GM12878 (cell line): Measurements from ENCODE around the gene SLC25A45. TPM values are rescaled to one million over a fixed set of nuclear protein-coding genes. Genes with fewer than 3 reads are reported as not detected.

Source experiments
- ASH2L ChIP-seq: fragments of 300-600, 200-600 bp; sonication (generic); IDR thresholded peaks from 2 replicates; pipeline ENCODE4 v1.6.1; 2017; ENCODE audit warnings: low read depth, mild to moderate bottlenecking, borderline replicate concordance
- CBFB ChIP-seq: IDR thresholded peaks from 2 replicates; pipeline ENCODE4 v1.6.1; 2016; ENCODE audit warnings: antibody characterized with exemption, low read depth
- EZH2 ChIP-seq: IDR thresholded peaks from 2 replicates; pipeline ENCODE4 v1.6.1; 2012; ENCODE audit warnings: low read depth, mild to moderate bottlenecking, control low read depth, inconsistent platforms, low read length, borderline replicate concordance; ENCODE audit not compliant: control insufficient read depth
- MEF2B ChIP-seq: fragments of 450-650 bp; IDR thresholded peaks from 2 replicates; pipeline ENCODE4 v1.6.1; 2018; ENCODE audit warnings: mild to moderate bottlenecking, moderate library complexity; ENCODE audit not compliant: partially characterized antibody, poor library complexity, severe bottlenecking
- NFIC ChIP-seq: IDR thresholded peaks from 2 replicates; pipeline ENCODE4 v1.6.1; 2012; ENCODE audit warnings: low read depth, mild to moderate bottlenecking, inconsistent platforms, low read length, moderate library complexity
- NFXL1 ChIP-seq: fragments of 450-650 bp; IDR thresholded peaks from 2 replicates; pipeline ENCODE4 v1.6.1; 2017; ENCODE audit warnings: antibody characterized with exemption, mild to moderate bottlenecking, borderline replicate concordance
- PKNOX1 ChIP-seq: fragments of 450-650 bp; IDR thresholded peaks from 2 replicates; pipeline ENCODE4 v1.6.1; 2016; ENCODE audit warnings: mild to moderate bottlenecking
- RELA ChIP-seq: fragments of 450-650 bp; IDR thresholded peaks from 2 replicates; pipeline ENCODE4 v1.8.0; 2014; ENCODE audit warnings: borderline replicate concordance; ENCODE audit not compliant: partially characterized antibody
- RUNX3 ChIP-seq: IDR thresholded peaks from 2 replicates; pipeline ENCODE4 v1.6.1; 2012; ENCODE audit warnings: low read length, inconsistent platforms
- SIN3A ChIP-seq: IDR thresholded peaks from 2 replicates; pipeline ENCODE4 v1.6.1; 2012; ENCODE audit warnings: low read depth, low read length, improper control_type of control experiment
- SIX5 ChIP-seq: IDR thresholded peaks from 2 replicates; pipeline ENCODE4 v1.6.1; 2011; ENCODE audit warnings: mild to moderate bottlenecking, low read depth, low read length, moderate library complexity; ENCODE audit not compliant: severe bottlenecking
- SKIL ChIP-seq: fragments of 450-650 bp; IDR thresholded peaks from 2 replicates; pipeline ENCODE4 v1.6.1; 2017; ENCODE audit warnings: mild to moderate bottlenecking, low read depth, inconsistent platforms; ENCODE audit not compliant: poor library complexity, severe bottlenecking
- SMAD1 ChIP-seq: fragments of 450-650 bp; IDR thresholded peaks from 2 replicates; pipeline ENCODE4 v1.6.1; 2018; ENCODE audit warnings: mild to moderate bottlenecking, low read depth; ENCODE audit not compliant: partially characterized antibody
- SMARCA5 ChIP-seq: fragments of 450-650 bp; IDR thresholded peaks from 2 replicates; pipeline ENCODE4 v1.6.1; 2017; ENCODE audit warnings: mild to moderate bottlenecking
- SPI1 ChIP-seq: IDR thresholded peaks from 2 replicates; pipeline ENCODE4 v1.6.1; 2011; ENCODE audit warnings: low read depth, mild to moderate bottlenecking, low read length, moderate library complexity, borderline replicate concordance; ENCODE audit not compliant: insufficient read depth
- SUZ12 ChIP-seq: fragments of 200-600 bp; sonication (generic); IDR thresholded peaks from one replicate; pipeline ENCODE4 v1.6.1; 2018; ENCODE audit warnings: antibody characterized with exemption, mild to moderate bottlenecking; ENCODE audit not compliant: unreplicated experiment
- TARDBP ChIP-seq: IDR thresholded peaks from 2 replicates; pipeline ENCODE4 v1.6.1; 2016; ENCODE audit warnings: borderline replicate concordance
- TCF7 ChIP-seq: IDR thresholded peaks from 2 replicates; pipeline ENCODE4 v1.6.1; 2014; ENCODE audit warnings: antibody characterized with exemption, borderline replicate concordance
- ZNF274 ChIP-seq: IDR thresholded peaks from one replicate; pipeline ENCODE4 v1.8.0; 2011; ENCODE audit not compliant: insufficient read length, insufficient read depth
- polyA plus RNA-seq, 11 experiments: library from polyadenylated mRNA; depleted of rRNA in 4 of 11; unstranded in 6 of 11; stranded (reverse) in 5 of 11; fragments of >200 nt; fragmentation: Nextera tagmentation in 4 of 11; fragmentation: Illumina TruSeq in 1 of 11; extraction: Ambion mirVana in 4 of 11; extraction: Trizol in 1 of 11; gene quantifications; 1 replicate in 1 of 11; 2 replicates in 10 of 11; pipeline versions ENCODE4 v1.2.1 to v1.2.3, GENCODE V29; 2011 to 2016; ENCODE audit warnings: inconsistent platforms in 2 of 11, missing spikeins in 2 of 11, low read depth in 1 of 11
- total RNA-seq, 4 experiments: library from RNA; depleted of rRNA in 3 of 4; stranded (reverse); fragments of >200 nt in 3 of 4; fragmentation: Illumina TruSeq in 1 of 4; extraction: Trizol in 1 of 4; gene quantifications; 2 replicates each; pipeline versions ENCODE4 v1.2.1 to v1.2.3, GENCODE V29; 2013 to 2021
- TF ChIP-seq, protein P1 (sequence below): fragments of 450-650 bp; formaldehyde crosslinking; IDR thresholded peaks from 2 replicates; pipeline ENCODE4 v1.5.0; 2022; ENCODE audit warnings: mild to moderate bottlenecking, missing genetic modification characterization

The SLC25A45 gene
- total and polyA plus RNA-seq, 10 of the 15 experiments (the other 5 are each of a cell fraction or from before 2014, with no cell fraction given): 4.1 to 35.2 (median 20.3) TPM

DNA sequence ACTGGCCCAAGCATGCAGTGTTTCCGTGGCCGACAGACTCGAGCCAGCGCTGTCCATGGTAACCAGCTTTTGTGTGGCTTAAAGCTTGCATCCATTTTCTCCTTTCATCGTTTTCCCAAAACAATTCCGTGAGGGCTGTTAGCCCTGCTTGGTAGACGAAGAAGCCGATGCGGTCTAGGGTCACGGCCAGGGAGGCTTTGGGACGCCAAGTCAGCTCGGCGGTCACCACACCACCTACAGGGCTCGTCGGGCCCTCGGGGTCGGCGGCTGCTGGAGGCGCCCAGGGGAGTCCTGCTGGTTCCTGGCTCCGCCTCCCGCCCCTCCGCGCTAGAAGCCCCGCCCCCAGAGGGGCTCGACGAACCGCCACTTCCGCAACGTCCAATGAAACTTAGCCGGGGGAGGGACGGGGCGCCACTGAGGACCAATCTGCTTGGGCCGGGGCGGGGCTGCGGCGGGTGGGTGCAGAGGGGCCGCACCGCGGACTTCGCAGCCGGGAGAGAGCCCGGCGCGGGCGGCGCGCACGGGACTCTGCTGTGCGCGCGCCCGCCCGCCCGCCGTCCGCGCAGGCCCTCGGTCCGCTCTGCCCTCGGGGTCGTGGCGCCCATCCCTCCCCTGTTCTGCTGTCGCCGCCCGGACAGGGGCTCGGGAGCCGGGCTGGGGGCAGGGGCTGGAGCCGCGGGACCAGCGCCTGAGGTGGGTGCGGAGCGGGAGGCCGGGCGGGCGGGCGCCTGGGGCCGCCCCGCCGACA is 28.0 kb downstream of the SLC25A45 start, which contains the start of gene TIGD3 (continued):
- no peak for TF ChIP-seq RELA
- TF ChIP-seq SMAD1: no peak
- no peak for TF ChIP-seq SUZ12
- TF ChIP-seq SIN3A: no peak
- no peak for TF ChIP-seq ZNF274
- no peak for TF ChIP-seq TARDBP
- TF ChIP-seq CBFB: no peak
- no peak for TF ChIP-seq EZH2
- no peak for TF ChIP-seq PKNOX1
- TF ChIP-seq ASH2L: no peak
- TF ChIP-seq MEF2B: no peak
- no peak for TF ChIP-seq NFXL1
- no peak for TF ChIP-seq SKIL
- 0 out of 2 replicates have a peak, but pooled peaks have one; percentile 32 for TF ChIP-seq SPI1
- TF ChIP-seq RUNX3: no peak
- TF ChIP-seq SMARCA5: 0 out of 2 replicates have a peak, but pooled peaks have one; percentile 19
- no peak for TF ChIP-seq TCF7
- TF ChIP-seq, protein P1, sequence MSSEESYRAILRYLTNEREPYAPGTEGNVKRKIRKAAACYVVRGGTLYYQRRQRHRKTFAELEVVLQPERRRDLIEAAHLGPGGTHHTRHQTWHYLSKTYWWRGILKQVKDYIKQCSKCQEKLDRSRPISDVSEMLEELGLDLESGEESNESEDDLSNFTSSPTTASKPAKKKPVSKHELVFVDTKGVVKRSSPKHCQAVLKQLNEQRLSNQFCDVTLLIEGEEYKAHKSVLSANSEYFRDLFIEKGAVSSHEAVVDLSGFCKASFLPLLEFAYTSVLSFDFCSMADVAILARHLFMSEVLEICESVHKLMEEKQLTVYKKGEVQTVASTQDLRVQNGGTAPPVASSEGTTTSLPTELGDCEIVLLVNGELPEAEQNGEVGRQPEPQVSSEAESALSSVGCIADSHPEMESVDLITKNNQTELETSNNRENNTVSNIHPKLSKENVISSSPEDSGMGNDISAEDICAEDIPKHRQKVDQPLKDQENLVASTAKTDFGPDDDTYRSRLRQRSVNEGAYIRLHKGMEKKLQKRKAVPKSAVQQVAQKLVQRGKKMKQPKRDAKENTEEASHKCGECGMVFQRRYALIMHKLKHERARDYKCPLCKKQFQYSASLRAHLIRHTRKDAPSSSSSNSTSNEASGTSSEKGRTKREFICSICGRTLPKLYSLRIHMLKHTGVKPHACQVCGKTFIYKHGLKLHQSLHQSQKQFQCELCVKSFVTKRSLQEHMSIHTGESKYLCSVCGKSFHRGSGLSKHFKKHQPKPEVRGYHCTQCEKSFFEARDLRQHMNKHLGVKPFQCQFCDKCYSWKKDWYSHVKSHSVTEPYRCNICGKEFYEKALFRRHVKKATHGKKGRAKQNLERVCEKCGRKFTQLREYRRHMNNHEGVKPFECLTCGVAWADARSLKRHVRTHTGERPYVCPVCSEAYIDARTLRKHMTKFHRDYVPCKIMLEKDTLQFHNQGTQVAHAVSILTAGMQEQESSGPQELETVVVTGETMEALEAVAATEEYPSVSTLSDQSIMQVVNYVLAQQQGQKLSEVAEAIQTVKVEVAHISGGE (CRISPR knock-in tag): no peak
- no peak for TF ChIP-seq NFIC
- no peak for TF ChIP-seq SIX5
